C4-2B (cell line): Measurements from ENCODE around the gene ZDHHC5.

Experiments
- CTCF ChIP-seq: fragments of 450-650 bp; conservative IDR thresholded peaks from 2 replicates; pipeline ENCODE4 v1.5.1; 2017; ENCODE audit warnings: mild to moderate bottlenecking
- ZFX ChIP-seq: fragments of 450-650 bp; IDR thresholded peaks from 2 replicates; pipeline ENCODE4 v1.6.1; 2017

GRCh38 chr11:57712256-57713150, 44.6 kb downstream of the ZDHHC5 start, which contains the start of gene TMX2:
- no peak for TF ChIP-seq CTCF
- no peak for TF ChIP-seq ZFX
